GM18508 (cell line): ENCODE measurements around the gene EHD1.

Experiments used
- ATAC-seq: cut with Tn5 transposase; IDR thresholded peaks from one replicate; pipeline ENCODE4 v1.9.1; 2021; ENCODE audit warnings: moderate number of reproducible peaks; ENCODE audit not compliant: insufficient read depth, unreplicated experiment

EHD1 gene

DNA sequence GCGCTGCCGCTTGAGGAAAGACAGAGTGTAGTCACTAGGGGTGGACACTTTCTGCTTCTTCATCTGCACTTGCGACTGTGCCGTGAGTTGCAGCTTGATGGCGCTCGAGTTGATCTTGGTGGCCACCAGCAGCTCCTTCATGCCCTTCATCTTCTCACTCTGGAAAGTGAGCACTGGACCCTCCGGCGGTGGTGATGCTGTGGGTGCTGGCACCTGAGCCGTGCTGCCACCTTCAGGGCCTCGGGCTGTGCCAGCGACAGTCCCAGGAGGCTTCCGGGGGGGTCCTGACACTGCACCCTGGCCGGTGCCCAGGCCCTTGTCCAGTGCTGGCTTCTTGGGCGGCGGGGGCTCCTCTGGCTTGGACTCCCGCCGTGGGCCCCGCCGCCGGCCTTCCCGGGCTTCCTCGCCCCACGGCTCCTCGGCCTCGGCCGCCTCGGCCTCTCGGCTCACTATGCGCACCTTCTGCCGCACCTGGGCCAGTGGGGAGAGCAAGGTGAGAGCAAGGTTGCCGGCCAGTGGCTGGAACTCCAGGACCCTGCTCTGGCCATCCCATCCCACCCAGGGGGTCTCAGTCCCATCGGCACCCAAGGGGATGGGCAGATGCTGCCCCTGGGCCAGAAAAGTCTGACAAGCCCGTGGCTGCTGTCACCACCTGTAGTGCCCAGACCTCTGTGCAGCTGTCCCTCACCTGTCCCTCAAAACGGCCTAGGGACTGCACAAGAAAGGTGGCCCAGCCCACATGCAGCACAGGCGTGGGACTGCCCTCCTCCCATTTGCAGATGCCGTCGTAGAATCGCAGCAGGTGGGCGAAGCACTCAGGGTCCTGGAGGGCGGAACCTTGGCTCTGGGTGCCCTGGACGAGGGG, 73.8 kb downstream of the EHD1 start:
- no peak for ATAC-seq

DNA sequence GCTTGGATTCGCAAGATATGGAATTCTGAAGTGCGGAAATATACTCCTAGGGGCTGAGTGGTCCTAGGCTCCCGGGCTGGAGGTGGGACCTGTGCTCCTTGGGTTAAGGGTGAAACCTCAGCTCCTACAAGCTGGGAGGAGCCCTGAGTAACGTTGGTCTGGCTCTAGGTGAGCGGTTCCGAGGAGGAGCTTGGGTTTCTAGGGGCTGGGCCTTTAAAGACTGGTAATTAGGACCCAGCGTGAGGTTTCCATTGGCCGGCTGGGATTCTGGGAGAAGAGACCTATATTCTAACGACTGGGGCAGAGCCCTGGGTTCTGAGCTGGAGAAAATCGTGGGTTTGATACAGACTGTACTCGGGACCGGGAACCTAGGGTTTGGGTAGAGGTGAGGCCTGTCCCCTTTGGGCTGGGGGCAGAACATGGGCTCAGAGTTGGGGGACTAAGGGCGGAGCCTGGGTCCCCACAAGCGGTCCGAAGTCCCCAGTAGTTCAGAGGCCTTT, 74.5 kb downstream of the EHD1 start:
- ATAC-seq, result no peak

DNA sequence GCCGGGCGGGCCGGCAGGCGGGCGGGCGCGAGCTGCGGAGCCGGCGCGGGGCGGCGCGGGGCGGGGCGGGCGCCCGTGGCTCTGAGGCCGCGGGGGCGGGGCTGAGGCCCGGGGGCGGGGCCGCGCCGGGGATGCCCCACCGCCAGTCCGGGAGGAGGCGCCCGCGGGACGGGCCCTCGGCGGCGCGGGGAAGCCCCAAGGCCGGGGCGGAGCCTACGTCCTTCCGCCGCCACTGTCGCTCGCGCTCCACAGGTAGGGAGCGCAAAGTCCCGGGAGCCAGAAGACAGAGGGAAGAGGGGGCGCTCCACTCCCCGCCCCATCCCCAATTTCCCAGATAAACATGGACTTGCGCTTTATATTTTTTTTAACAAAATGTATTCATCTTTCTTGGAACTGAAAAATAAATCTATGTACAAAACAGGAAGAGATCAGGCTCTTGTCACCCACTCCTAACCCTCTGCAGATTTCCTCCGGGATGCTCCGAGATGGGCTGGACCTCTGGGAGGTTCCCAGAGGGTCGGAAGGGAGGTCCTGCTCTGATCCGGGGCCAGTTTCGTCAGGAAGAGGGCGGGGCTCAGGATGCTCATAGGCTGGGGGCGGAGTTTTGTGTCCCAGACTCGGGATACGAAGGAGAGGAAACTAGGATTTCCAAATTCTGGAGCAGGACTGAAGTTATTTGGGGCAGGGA, 75.1 kb downstream of the EHD1 start, which contains the start of gene MAP4K2:
Gene MAP4K2 (minus strand): TSS at position 57 of the 688 bp plus-strand sequence. CDS start 65 bp downstream, outside the sequence.
- ATAC-seq, result no peak

DNA sequence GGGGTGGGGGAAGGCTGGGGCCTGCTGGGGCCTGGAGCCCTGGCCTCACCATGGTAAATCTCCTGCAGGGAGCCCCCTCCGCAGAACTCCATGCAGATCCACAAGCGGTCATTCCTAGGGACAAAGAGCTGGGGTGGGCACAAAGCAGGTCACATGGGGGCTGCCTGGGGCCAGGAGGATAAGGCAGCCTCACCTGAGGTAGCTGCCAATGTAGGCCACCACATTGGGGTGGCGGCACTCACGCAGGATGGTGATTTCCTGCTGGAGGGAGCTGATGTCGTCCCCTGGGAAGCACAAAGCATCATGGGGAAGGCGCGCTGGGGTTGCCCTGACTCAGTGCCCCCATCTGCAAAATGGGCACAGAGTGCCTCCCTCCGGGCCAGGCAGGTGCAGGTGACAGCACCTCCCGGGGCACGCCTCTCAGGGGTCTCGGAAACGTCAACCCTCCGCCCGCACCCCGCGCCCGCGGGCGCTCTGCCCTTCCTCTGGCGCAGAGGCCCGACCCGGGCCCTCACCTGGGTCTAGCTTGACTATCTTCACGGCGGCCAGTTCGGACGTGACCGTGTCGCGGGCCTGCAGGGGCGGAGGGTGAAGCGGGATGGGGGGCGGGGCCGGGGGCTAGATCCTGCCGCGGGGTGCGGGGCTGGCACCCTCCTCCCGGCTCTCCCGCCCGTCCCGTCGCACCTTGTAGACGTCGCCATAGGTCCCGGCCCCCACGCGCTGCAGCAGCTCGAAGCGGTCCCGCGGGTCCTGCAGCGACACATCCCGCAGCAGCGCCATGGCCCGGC, 75.9 kb downstream of the EHD1 start:
- no peak for ATAC-seq
